Esophagus squamous epithelium (tissue), 4 donors: Measurements from ENCODE around the gene CTXND1.

Source experiments
- POLR2A ChIP-seq, 4 donors: fragments of 450-650 bp; IDR thresholded peaks; one replicate each; pipeline ENCODE4 v1.6.1; 2017; ENCODE audit warnings: antibody characterized with exemption in 4 of 4, mild to moderate bottlenecking in 4 of 4, moderate library complexity in 3 of 4
- TF ChIP-seq, protein P1 (sequence below), 6 experiments: fragments of 450-650 bp in 4 of 6; fragments of 200-600 bp in 2 of 6; sonication (generic) in 2 of 6; IDR thresholded peaks; one replicate each; pipeline ENCODE4 v1.5.1; 2016 to 2019; ENCODE audit warnings: antibody characterized with exemption in 6 of 6, mild to moderate bottlenecking in 4 of 6, moderate library complexity in 4 of 6

DNA sequence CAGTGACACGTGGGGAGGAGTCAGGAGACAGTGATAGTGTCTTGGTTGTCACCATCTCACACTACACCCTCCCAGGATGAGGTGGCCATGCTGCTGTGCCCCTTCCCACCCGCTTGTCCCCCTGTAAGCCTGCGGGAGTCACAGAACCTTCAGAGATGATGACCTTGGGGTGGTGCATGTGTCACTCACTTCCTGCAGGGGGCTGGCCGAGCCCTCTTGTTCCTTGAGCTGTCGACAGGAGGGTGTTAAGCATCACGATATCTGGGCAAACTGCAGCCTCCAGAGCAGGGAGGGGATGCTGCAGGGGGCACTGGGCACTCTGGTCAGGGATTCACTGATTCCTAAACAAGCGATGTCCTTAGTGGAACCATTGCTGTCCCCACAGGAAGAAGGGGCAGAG is 71.5 kb downstream of the CTXND1 start:
- TF ChIP-seq, protein P1, sequence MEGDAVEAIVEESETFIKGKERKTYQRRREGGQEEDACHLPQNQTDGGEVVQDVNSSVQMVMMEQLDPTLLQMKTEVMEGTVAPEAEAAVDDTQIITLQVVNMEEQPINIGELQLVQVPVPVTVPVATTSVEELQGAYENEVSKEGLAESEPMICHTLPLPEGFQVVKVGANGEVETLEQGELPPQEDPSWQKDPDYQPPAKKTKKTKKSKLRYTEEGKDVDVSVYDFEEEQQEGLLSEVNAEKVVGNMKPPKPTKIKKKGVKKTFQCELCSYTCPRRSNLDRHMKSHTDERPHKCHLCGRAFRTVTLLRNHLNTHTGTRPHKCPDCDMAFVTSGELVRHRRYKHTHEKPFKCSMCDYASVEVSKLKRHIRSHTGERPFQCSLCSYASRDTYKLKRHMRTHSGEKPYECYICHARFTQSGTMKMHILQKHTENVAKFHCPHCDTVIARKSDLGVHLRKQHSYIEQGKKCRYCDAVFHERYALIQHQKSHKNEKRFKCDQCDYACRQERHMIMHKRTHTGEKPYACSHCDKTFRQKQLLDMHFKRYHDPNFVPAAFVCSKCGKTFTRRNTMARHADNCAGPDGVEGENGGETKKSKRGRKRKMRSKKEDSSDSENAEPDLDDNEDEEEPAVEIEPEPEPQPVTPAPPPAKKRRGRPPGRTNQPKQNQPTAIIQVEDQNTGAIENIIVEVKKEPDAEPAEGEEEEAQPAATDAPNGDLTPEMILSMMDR (IDR thresholded peaks at IDR 0.05), result no peak
- no peak for TF ChIP-seq POLR2A (IDR thresholded peaks at IDR 0.05)
